Measurements from ENCODE around the gene SCEL.
"Not testable (repeated sequence)": the region's sequence is repeated elsewhere in the genome, so short reads cannot be mapped to it uniquely, and the experiment has no call there.

SCEL gene

GRCh38 chr13:77571956-77572355, 36.5 kb downstream of the SCEL start:
- no peak for DNase-seq

DNA sequence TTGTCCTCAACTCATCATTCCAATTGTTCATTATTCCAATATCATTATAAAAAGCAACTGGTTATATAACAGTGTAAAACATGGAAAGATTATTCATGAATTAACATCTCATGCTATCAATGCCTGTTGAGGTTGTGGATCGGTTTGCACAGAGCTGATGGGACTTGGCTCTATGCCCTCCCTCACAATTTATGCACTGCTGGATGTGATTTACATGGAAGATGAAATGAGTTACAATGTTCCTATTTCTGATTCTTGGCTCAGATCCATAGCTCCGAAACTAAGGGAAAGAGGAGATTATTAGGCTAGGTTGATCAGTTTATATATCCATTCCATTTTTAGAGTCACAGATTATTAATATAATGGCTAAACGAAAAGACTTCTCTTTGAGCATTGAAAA, 38.6 kb downstream of the SCEL start:
- no peak for DNase-seq

DNA sequence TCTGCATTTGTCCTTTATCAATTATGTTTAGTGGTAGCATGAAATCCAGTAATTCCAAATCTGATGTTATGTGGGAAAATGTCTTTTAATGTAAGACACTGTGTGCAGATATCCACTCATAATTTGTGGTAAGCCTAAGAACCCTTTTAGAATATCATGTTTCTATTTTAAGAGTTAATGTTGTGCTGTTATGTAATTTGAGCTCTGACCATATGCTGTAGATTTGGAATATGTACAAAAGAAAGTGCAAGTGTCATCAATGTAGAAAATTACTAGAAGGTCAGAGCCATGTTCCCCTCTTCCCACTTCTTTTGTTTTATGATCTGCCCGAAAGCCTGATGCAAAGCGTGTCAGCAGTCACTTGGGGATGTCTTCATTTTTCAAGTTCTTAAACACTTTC, 44.5 kb downstream of the SCEL start:
- no peak for DNase-seq

GRCh38 chr13:77580748-77581147, 45.2 kb downstream of the SCEL start:
- DNase-seq, result no peak

DNA sequence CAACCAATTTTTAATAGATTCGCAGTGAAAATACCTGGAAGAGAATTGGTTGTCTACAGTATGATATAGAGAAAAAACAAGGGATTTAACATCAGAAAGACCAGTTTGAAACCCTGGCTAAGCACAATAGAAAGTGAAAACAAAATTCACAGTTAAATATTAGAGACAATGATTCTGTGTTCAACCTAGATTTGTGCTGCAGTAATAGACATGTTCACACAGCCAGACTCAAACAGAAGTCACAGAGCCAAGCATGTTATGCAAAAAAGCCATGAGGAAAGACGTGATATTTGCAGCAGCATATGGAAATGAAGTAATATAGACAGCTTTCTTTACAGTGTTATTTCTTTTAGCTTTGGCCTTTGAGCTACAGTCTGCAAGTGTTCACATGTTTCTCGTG, 48.1 kb downstream of the SCEL start:
- no peak for DNase-seq

DNA sequence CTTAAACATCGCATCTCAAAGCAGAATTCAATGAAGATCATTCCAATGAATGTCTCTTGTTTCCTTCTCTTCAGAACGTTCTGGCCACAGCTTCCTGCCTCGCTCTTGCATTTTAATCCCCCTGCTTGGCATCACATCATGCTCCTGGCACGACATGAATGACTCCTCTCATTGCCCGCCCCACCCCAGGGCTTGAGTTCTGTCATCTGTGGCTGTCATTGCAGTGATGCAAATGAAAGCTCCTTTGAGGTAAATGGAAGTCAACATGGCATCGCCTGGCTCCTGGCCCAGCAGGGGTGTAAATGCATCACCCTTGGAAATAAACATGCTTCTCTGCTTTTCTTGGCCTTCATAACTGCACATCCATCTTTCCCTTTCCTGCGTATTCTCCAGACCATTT, 48.6 kb downstream of the SCEL start:
- DNase-seq, result no peak

GRCh38 chr13:77595166-77595810, 59.8 kb downstream of the SCEL start:
- DNase-seq, result no peak

DNA sequence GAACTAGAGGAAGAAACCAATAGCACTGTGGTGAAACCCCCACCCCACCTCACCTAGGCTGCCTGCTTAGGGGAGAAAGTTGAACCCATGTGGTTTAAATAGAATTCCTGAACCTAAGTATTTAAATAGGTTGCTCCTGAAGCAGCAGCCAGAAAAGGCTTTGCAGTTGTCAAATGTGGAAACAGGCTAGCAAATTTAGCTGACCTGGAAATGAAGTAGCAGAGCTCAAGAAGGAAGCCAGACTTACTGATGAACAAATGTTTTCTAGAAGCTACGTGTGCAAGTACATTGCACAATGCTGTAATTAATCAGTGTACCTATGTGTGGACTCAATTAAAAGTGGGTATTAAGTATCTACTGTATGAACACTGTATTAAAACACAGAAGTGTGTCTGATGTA, 61.3 kb downstream of the SCEL start:
- DNase-seq, result no peak

- no peak for DNase-seq
These were observed 63.8 kb downstream of the SCEL start for GRCh38 chr13:77599351-77599750.

- no peak for DNase-seq
These were observed 65.2 kb downstream of the SCEL start for GRCh38 chr13:77600701-77601100.

DNA sequence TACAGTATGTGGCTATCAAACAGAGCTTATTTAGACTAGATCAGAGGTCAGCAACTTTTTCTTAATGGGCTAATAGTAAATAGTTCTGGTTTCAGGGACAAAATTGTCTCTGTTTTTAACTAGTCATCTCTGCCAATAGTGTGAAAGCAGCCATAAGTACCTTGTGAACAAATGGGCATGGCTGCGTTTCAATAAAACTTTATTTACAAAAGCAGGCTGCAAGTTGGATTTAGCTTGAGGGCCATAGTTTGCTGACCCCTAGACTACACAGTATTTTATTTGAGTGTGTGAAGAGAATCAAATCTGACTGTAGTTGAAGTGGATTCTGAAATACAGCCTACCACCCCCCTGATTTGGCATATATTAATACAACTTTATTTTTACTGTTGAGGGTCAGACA, 75.6 kb downstream of the SCEL start:
- no peak for DNase-seq

GRCh38 chr13:77616027-77616426, 80.5 kb downstream of the SCEL start:
- DNase-seq, result no peak

GRCh38 chr13:77619655-77620054, 84.1 kb downstream of the SCEL start:
- DNase-seq, result no peak

DNA sequence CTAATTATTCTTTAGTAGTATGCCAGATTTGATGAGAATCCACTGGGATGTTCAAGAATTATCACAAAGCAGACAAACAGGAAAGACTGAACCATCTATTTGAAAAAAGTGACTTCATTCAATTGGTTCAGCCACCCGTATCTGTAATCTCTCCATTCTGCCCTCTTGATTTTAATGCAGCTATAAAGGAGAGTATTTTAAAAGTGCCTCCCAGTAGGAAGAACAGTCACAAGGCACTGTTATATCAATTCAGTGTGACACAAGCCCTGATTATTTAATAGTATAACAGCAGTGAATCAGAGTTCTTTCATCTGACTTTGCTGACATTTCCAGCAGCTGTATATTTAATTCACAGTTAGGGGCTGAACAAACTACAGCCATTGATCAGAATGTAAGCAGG, 84.6 kb downstream of the SCEL start:
- no peak for DNase-seq

- DNase-seq, result no peak
These were observed 88.3 kb downstream of the SCEL start for GRCh38 chr13:77623806-77624205.

GRCh38 chr13:77628170-77628569, 92.7 kb downstream of the SCEL start:
- no peak for DNase-seq

GRCh38 chr13:77637588-77637987, 102.1 kb downstream of the SCEL start:
- DNase-seq, result no peak

- DNase-seq, result no peak
These were observed 114.9 kb downstream of the SCEL start for GRCh38 chr13:77650409-77650808.

GRCh38 chr13:77653301-77653700, 117.8 kb downstream of the SCEL start:
- DNase-seq, result no peak

- not testable (repeated sequence) for DNase-seq
These were observed 124.5 kb downstream of the SCEL start for GRCh38 chr13:77660016-77660415.

- no peak for DNase-seq
These were observed 125.3 kb downstream of the SCEL start for GRCh38 chr13:77660841-77661250.

DNA sequence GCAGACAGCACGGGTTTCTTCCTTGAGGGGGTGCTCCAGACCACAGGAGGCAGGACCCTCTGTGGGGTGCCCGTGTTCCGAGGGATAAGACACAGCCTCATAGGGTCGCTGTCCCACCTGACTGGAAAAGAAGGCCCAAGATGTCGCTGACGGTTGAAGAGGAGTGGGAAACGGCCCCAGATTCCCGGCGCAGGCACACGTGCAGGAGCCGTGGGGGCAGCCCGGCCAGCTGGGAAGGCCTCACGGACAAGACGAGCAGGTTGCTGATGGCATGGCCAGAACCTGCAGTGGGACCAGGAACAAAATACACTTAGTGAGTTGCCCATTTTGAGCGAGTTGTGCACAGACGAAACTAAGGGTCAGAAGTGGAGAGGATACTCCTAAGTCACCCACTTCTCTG, 126.8 kb downstream of the SCEL start:
- not testable (repeated sequence) for DNase-seq

DNA sequence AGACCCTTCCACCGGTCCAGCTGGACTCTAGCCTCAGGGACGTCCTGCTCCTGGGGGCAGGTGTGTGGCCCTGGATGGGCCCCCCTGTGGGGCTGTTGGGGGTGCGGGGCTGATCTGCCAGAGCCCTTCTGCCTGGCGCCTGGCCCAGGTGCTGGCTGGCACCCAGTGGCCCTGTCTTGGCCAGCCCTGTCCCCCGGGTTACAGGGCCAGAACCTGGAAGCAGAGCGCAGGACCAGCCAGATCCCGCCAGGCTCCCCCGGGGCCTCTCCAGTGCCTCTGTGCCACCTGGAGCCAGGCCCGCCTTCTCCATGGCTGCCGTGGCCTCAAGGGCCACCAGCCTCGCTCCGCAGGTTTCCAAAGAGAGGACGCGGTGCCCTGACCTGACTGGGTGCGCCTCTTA, 127.3 kb downstream of the SCEL start:
- not testable (repeated sequence) for DNase-seq

DNA sequence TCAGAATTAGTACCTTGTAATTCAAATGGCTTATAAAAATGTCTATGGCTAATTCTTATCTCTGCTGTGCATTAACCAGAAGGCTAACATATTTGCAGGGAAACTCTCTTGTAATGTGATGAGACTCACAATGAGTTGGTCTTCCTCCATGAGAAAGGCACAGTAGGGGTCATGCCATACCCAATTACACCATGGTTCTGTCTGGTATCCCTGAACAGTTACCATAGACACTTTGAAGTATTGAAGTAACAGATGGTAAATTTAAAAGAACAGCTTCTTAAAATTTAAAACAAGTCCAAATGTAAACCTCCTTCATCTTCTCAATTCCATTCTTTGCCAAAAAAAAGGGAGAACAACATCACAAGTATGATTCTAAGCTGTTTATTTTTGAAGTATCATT, 139.3 kb downstream of the SCEL start:
- no peak for DNase-seq

- no peak for DNase-seq
These were observed 143.3 kb downstream of the SCEL start for GRCh38 chr13:77678691-77679235.

Measured in stimulated activated CD4-positive, alpha-beta T cell treated with anti-CD3 and anti-CD28 coated beads, Interleukin-4, amount 100 ng/mL, for 4 hours (primary cell).